A204.1 (cell line): ENCODE data around the gene CLEC7A.

Experiments used
- FAIRE-seq: peaks from 2 replicates; lab custom pipeline; 2012; peaks lifted over from hg19 to GRCh38; lab: Jason Lieb, UNC

The CLEC7A gene

DNA sequence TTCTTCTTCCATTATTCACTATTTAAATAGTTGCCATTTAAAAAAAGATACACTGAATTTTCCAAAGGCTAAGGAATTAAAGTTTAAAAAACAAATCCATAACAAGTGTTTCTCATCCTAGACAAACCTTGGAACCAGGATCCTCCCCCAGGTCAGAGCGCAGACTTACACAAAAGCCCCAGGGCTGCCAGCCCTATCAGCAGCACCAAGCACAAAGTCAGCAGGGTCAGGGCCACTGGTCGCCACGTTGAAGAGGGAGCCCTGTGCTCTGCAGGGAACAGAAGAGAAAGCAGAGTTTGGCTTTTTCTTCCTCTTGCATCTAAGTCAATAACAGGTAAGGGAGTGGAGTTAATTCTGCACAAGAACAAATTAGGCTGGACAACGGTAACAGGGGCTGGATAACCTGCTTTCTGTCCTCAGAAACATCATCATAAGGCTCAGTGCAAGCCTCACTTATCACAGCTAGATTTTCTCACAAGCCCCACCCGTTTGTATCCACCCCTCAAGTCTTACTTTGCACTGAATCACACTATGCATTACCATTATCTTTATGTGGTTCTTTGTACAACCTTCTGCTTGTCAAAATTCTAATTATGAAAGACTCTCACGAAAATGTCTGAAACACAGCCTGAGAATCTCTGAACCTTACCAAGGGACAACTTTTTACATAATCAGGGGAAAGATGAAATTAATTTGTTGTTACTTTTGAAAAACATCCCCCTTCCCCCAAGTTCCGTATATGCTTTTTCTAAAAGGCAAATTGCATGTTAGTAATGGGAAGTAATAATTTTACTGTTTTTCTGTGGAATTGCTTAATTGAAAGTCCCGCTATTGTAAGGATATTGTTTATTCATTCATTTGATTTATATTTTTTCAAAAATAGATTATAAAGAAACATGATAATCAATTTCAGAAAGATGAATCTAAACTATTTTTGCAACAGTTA is 40.8 kb downstream of the CLEC7A start:
- FAIRE-seq, result no peak

DNA sequence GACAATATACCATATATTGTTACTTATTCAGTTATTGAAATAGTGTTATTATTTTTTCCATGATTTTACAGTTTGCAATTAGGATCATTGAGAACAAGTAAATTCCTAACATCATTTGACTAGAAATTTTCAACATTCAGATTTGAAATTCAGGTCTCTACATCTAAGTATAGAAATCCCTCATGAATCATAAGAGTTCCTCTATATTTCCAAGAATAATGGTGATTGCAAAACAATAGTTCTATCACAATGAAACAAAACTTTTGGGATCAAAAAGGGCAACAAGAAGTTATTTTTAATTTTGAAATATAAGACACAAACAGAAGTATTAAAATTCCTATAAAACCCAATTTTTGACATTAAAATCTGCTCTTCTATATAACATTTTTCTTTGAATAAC is 42.0 kb downstream of the CLEC7A start:
- no peak for FAIRE-seq

DNA sequence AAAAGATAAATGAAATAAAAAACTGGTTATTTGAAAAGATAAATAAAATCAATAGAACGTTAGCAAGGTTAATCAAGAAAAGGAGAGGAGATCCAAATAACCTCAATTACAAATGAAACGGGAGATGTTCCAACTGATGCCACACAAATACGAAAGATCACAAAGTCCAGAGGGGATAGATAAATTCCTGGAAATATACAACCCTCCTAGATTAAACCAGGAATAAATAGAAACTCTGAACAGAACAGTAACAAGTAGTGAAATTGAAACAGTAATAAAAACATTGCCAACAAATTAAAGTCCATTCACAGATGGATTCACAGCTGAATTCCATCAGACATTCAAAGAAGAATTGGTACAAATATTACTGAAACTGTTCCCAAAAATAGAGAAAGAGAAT is 43.6 kb downstream of the CLEC7A start:
- no peak for FAIRE-seq

GRCh38 chr12:10084733-10085132 is 45.3 kb downstream of the CLEC7A start:
- no peak for FAIRE-seq

DNA sequence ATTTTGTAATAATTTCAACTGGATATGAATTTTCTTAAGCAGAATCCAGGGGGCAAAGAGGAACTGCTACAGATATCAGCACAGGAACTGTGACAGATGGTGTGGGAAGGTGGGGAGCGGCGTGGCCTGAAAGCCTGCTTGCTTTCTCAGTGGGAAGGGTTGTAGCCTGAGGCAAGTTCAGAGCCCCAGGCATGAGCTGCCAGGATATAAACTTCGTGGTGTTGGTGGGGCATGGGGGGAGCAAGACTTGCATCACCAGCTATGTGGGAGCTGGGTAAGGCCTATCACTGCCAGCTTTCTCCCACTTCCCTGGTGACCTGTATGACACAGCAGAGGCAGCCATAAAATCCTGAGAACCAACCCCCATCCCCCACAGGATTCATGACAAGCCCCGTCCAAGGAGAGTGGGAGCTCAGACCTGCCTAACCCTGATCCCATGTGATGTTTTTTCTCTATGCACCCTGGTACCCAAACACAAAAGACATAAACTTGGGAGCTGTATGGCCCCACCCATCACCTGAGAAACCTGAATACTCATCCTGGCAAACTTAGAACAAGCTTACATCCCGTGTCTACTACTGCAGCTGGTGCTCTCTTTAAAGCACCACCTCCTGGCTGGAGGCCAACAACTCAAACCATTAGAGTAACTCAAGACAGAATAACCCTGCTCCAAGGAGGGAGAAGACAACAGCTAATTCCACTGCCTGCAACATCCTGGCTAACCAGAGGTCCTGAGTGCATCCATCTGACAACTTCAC is 47.7 kb downstream of the CLEC7A start:
- no peak for FAIRE-seq

DNA sequence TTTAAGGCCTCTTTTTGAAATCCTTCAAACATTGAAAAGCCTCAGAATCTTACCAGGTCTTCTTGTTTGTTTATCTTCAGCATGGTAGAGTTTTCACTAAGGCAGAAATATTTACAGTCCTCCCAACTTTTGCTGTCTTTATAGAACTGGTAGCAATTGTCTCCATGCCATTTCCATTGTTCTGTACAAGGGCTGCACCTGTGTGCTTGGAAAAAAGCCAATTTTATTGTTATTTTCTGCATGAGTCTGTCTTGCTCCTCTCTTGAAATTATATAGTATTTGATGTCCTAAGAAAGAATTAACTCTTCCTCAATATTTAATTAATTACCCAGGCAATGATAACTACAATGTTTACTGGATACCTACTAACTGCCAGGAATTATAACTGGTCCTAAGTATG is 54.5 kb downstream of the CLEC7A start:
- FAIRE-seq, result no peak

- no peak for FAIRE-seq
Measured at GRCh38 chr12:10073261-10073660, 56.7 kb downstream of the CLEC7A start.

DNA sequence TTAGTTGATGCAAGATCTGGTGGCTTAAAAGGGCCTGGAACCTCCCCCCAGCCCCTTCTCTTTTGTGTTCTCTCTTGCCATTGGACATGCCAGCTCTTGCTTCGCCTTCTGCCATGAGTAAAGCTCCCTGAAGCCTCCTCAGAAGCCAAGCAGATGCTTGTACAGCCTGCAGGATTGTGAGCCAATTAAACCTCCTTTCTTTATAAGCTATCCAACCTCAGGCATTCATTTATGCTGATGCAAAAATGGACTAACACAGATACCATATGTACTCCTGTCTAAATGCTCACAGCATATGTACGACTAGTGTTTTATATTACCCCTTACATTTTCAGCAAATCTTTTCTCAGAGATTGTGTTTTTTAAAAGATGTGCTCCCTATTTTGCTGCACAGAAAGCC is 57.9 kb downstream of the CLEC7A start:
- no peak for FAIRE-seq

DNA sequence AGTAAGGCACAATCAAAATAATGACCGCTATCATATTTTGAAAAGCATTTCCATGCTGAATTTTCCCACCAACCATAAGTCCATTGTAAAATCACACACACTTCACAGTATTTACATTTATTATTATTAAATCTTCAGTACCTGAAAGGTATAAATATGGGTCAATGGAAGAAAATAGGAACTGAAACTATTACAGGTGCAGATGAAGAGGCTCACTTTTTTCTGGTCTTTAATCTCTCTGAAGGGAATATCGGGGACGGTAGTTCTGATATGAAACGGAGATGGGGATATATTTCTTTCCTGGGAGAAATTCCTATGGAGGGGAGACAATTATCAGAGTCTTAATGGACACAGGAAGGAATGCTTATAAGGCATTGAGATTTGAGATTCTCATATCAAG is 59.6 kb downstream of the CLEC7A start:
- no peak for FAIRE-seq

DNA sequence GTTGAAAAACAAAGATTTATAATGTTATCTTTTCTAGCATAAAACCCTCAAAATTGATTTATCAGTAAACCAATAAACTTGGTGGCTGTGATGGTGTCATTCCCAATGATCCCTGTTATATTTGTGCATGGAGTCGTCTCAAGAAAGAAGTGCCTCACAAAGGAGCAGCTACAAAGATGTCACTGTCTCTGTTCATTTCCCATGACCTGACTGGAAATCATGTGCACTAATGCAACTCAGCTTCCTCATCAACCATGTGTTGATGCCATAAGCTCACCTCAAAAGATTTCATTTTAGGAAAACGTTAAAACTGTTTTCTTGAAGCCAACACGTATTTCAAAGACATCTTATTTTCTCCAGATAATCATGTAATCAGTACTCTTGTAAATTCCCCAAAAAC is 60.0 kb downstream of the CLEC7A start:
- no peak for FAIRE-seq

GRCh38 chr12:10069099-10069498 is 60.9 kb downstream of the CLEC7A start:
- no peak for FAIRE-seq

GRCh38 chr12:10068644-10069043 is 61.4 kb downstream of the CLEC7A start:
- FAIRE-seq, result no peak

DNA sequence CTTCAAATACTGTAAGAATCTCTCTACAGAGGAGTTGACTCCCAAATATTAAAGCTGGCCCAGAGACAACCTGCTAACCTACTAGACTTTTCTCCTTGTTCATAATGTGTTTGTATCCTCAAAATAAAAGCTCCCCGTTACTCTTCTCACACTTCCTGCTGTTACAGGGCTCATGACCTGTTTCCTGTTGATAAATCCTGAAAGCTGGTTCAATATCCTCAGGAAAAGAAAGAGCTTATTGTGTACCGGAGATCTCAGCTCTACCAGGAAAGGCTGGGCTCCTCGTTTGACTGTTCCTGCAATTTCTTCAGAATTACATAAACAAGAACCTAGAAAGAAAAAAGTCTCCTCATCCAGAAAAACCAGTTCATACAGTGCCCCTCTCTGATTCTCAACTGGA is 62.1 kb downstream of the CLEC7A start:
- no peak for FAIRE-seq

DNA sequence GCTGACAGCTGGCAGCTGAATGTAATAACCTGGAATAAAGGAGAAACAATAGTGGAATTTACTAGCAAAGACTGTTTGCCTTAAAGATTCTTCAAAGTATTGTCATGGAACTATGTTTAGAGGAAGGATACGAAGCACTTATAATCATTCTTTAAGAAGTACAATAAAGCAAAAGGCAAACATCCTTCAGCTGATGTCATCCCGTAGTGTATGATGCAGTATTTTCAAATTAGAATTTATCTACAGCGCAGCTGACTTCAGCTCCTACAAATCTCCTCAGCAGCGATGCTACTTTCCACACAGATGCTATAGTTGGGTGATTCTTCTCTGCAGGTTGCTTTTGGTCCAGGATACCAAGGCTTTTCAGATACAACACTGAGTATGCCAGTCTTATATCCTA is 62.7 kb downstream of the CLEC7A start:
- no peak for FAIRE-seq
